ENCODE results near the gene KIAA0232.

KIAA0232 gene

GRCh38 chr4:6915041-6916005 lies 132.8 kb downstream of the KIAA0232 start:
- intact Hi-C loops (cut with DNase I): no loop called here
- peak in 1 of 42 donors; percentile 12 for DNase-seq

GRCh38 chr4:6916069-6916586 lies 133.6 kb downstream of the KIAA0232 start:
- intact Hi-C loops (cut with DNase I): no loop called here
- peak in 1 of 42 donors; percentile 25 for DNase-seq

GRCh38 chr4:6916587-6917460 lies 134.3 kb downstream of the KIAA0232 start:
- DNase-seq: peak in 11 of 42 donors; percentile 27 to 81 (median 55)
- intact Hi-C loops (cut with DNase I): no loop called here

GRCh38 chr4:6917461-6918271 lies 135.1 kb downstream of the KIAA0232 start:
- peak in 31 of 42 donors; percentile 27 to 83 (median 56) for DNase-seq
- intact Hi-C loops (cut with DNase I): no loop called here

GRCh38 chr4:6918338-6918737 lies 135.8 kb downstream of the KIAA0232 start:
- intact Hi-C loops (cut with DNase I): no loop called here
- DNase-seq: peak in 1 of 42 donors; percentile 14

- intact Hi-C loops (cut with DNase I): no loop called here
- DNase-seq: peak in 1 of 42 donors; percentile 14
Observed at GRCh38 chr4:6920171-6920570, 137.6 kb downstream of the KIAA0232 start.

GRCh38 chr4:6923507-6923906 lies 141.0 kb downstream of the KIAA0232 start:
- intact Hi-C loops (cut with DNase I): no loop called here
- no peak for DNase-seq

- intact Hi-C loops (cut with DNase I): no loop called here
- no peak for DNase-seq
Observed at GRCh38 chr4:6924361-6924779, 141.8 kb downstream of the KIAA0232 start.

GRCh38 chr4:6925357-6925836 lies 142.9 kb downstream of the KIAA0232 start:
- intact Hi-C loops (cut with DNase I): no loop called here
- DNase-seq: peak in 6 of 42 donors; percentile 26 to 73 (median 44)

- intact Hi-C loops (cut with DNase I): no loop called here
- no peak for DNase-seq
Observed at GRCh38 chr4:6926081-6926480, 143.6 kb downstream of the KIAA0232 start.

- peak in 15 of 42 donors; percentile 35 to 74 (median 53) for DNase-seq
- intact Hi-C loops (cut with DNase I): no loop called here
Observed at GRCh38 chr4:6926681-6927478, 144.4 kb downstream of the KIAA0232 start.

- intact Hi-C loops (cut with DNase I): no loop called here
- DNase-seq: no peak
Observed at GRCh38 chr4:6928081-6928480, 145.6 kb downstream of the KIAA0232 start.

GRCh38 chr4:6929339-6929811 lies 146.8 kb downstream of the KIAA0232 start:
- intact Hi-C loops (cut with DNase I): no loop called here
- DNase-seq: no peak

GRCh38 chr4:6929812-6930464 lies 147.4 kb downstream of the KIAA0232 start:
- intact Hi-C loops (cut with DNase I): no loop called here
- DNase-seq: peak in 1 of 42 donors; percentile 5

- intact Hi-C loops (cut with DNase I): no loop called here
Observed at GRCh38 chr4:6932475-6932874, 149.9 kb downstream of the KIAA0232 start.

GRCh38 chr4:6932918-6933317 lies 150.4 kb downstream of the KIAA0232 start:
- peak in 3 of 42 donors; percentile 5 to 64 (median 52) for DNase-seq
- intact Hi-C loops (cut with DNase I): no loop called here

More at GRCh38 chr4:6932475-6932874, 149.9 kb downstream of the KIAA0232 start:
- DNase-seq: peak in 1 of 42 donors; percentile 1

All from head of caudate nucleus (tissue), 42 donors.